ENCODE measurements around the gene DKK3.
A peak's percentile ranks its signal among the peaks of the same experiment; 100 is the strongest.

DKK3 gene

GRCh38 chr11:12007769-12008737 is at the start of gene DKK3:
Gene DKK3, minus strand, starts transcription at chr11:12008626. Its CDS starts 44 bp downstream, at chr11:12008582.
- peak within 1 kb of the TSS in 1 of 3 experiments; percentile 36 for H3K27ac Mint-ChIP-seq
- TF ChIP-seq, protein P1, sequence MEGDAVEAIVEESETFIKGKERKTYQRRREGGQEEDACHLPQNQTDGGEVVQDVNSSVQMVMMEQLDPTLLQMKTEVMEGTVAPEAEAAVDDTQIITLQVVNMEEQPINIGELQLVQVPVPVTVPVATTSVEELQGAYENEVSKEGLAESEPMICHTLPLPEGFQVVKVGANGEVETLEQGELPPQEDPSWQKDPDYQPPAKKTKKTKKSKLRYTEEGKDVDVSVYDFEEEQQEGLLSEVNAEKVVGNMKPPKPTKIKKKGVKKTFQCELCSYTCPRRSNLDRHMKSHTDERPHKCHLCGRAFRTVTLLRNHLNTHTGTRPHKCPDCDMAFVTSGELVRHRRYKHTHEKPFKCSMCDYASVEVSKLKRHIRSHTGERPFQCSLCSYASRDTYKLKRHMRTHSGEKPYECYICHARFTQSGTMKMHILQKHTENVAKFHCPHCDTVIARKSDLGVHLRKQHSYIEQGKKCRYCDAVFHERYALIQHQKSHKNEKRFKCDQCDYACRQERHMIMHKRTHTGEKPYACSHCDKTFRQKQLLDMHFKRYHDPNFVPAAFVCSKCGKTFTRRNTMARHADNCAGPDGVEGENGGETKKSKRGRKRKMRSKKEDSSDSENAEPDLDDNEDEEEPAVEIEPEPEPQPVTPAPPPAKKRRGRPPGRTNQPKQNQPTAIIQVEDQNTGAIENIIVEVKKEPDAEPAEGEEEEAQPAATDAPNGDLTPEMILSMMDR (IDR thresholded peaks at IDR 0.05; ENCODE audit: unreplicated experiment in 3 of 3) = no peak
- H3K4me1 Mint-ChIP-seq = peaks cover 31% of the 10 kb centered on the region
- H3K9me3 Mint-ChIP-seq = no peaks in the 10 kb centered on the region
- peak within 1 kb of the TSS; percentile 90 to 92 (median 91) for H3K4me3 Mint-ChIP-seq
- H3K27me3 Mint-ChIP-seq (ENCODE audit: low read depth) = peaks cover 53% of the 10 kb centered on the region
- no peaks in the 10 kb centered on the region for H3K36me3 Mint-ChIP-seq (ENCODE audit: low read depth)

GRCh38 chr11:12057299-12057980 is 49.0 kb upstream of the DKK3 start:
- H3K36me3 Mint-ChIP-seq (ENCODE audit: low read depth) = no peaks in the 10 kb centered on the region
- TF ChIP-seq, protein P1 (IDR thresholded peaks at IDR 0.05; ENCODE audit: unreplicated experiment in 3 of 3) = no peak
- H3K9me3 Mint-ChIP-seq = peaks cover 4% of the 10 kb centered on the region
- no peak overlapping the region for H3K4me3 Mint-ChIP-seq
- no peak overlapping the region for H3K27ac Mint-ChIP-seq
- H3K4me1 Mint-ChIP-seq = no peaks in the 10 kb centered on the region
- H3K27me3 Mint-ChIP-seq (ENCODE audit: low read depth) = no peaks in the 10 kb centered on the region

- Mint-ChIP-seq H3K27ac (no peak overlapping the region), H3K4me3 (no peak overlapping the region)
Measured at GRCh38 chr11:12056119-12056518, 47.7 kb upstream of the DKK3 start.

GRCh38 chr11:12053606-12054361 is 45.4 kb upstream of the DKK3 start:
- Mint-ChIP-seq H3K27me3 (ENCODE audit: low read depth) (peaks cover 11% of the 10 kb centered on the region), H3K9me3 (peaks cover 8% of the 10 kb centered on the region), H3K4me3 (no peak overlapping the region), H3K27ac (no peak overlapping the region), H3K4me1 (peaks cover 17% of the 10 kb centered on the region), H3K36me3 (ENCODE audit: low read depth) (no peaks in the 10 kb centered on the region)
- TF ChIP-seq, protein P1 (IDR thresholded peaks at IDR 0.05; ENCODE audit: unreplicated experiment in 3 of 3) = no peak

More at GRCh38 chr11:12056119-12056518, 47.7 kb upstream of the DKK3 start:
- Mint-ChIP-seq H3K27me3 (ENCODE audit: low read depth) (no peaks in the 10 kb centered on the region), H3K36me3 (ENCODE audit: low read depth) (no peaks in the 10 kb centered on the region), H3K9me3 (peaks cover 8% of the 10 kb centered on the region), H3K4me1 (no peaks in the 10 kb centered on the region)
- TF ChIP-seq, protein P1 (IDR thresholded peaks at IDR 0.05; ENCODE audit: unreplicated experiment in 3 of 3) = no peak

- TF ChIP-seq, protein P1 (IDR thresholded peaks at IDR 0.05; ENCODE audit: unreplicated experiment in 3 of 3) = no peak
- Mint-ChIP-seq H3K27me3 (ENCODE audit: low read depth) (peaks cover 12% of the 10 kb centered on the region), H3K27ac (no peak overlapping the region), H3K36me3 (ENCODE audit: low read depth) (no peaks in the 10 kb centered on the region), H3K9me3 (peaks cover 6% of the 10 kb centered on the region), H3K4me1 (peaks cover 17% of the 10 kb centered on the region), H3K4me3 (no peak overlapping the region)
Measured at GRCh38 chr11:12052676-12053605, 44.5 kb upstream of the DKK3 start.

All from nephron (organoid).